Prostate gland (tissue), 2 donors: ENCODE measurements around the gene COL11A1. TPM values are rescaled to one million over a fixed set of nuclear protein-coding genes. Genes with fewer than 3 reads are reported as not detected.
"Not testable (repeated sequence)": the region's sequence is repeated elsewhere in the genome, so short reads cannot be mapped to it uniquely, and the experiment has no call there.

Source experiments
- DNase-seq: peaks from one replicate; pipeline ENCODE4 v3.0.0-alpha.2; 2019; ENCODE audit warnings: low spot score
- H3K27ac ChIP-seq, 2 donors: fragments of 200-600 bp; sonication (generic); 2 replicates each; pipeline ENCODE4 v1.5.1; 2017 to 2019
- H3K27me3 ChIP-seq: fragments of 200-600 bp; sonication (generic); replicated peaks from 2 replicates; pipeline ENCODE4 v1.5.1; 2019; ENCODE audit not compliant: insufficient read depth
- H3K36me3 ChIP-seq, 2 donors: fragments of 200-600 bp; sonication (generic); 1 replicate in 1 of 2; 2 replicates in 1 of 2; pipeline versions ENCODE4 v1.5.1 to v1.8.1; 2017 to 2019
- H3K4me1 ChIP-seq: fragments of 200-600 bp; sonication (generic); replicated peaks from 2 replicates; pipeline ENCODE4 v1.5.1; 2019
- H3K4me3 ChIP-seq, 2 donors: fragments of 200-600 bp; sonication (generic); 2 replicates each; pipeline ENCODE4 v1.5.1; 2017 to 2019
- H3K9me3 ChIP-seq: fragments of 200-600 bp; sonication (generic); 2 replicates; pipeline ENCODE4 v1.5.1; 2017
- POLR2A ChIP-seq: fragments of 450-650 bp; IDR thresholded peaks from one replicate; pipeline ENCODE4 v1.6.1; 2016; ENCODE audit warnings: antibody characterized with exemption, mild to moderate bottlenecking
- POLR2AphosphoS5 ChIP-seq: sonication (generic); formaldehyde crosslinking; IDR thresholded peaks from one replicate; pipeline ENCODE4 v1.6.1; 2017; ENCODE audit warnings: antibody characterized with exemption
- WGBS: methylation state at CpG from one replicate; pipeline ENCODE4 v1.1.5; 2018; 5-methylcytosine and 5-hydroxymethylcytosine counted together
- intact Hi-C: fragments of 100-400 bp; cut with DNase I; formaldehyde crosslinking; loops from one replicate; pipeline ENCODE4 v1.14.2; 2022
- total RNA-seq, 2 donors: library from RNA; depleted of rRNA; stranded (reverse); fragments of >200 nt; gene quantifications; one replicate each; pipeline ENCODE4 v1.1.0, GENCODE V29; 2016
- TF ChIP-seq, protein P1 (sequence below), 4 experiments: fragments of 200-600 bp in 2 of 4; fragments of 450-650 bp in 2 of 4; sonication (generic) in 2 of 4; IDR thresholded peaks; 1 replicate in 3 of 4; 2 replicates in 1 of 4; pipeline ENCODE4 v1.5.1; 2016 to 2019; ENCODE audit warnings: antibody characterized with exemption in 4 of 4, mild to moderate bottlenecking in 2 of 4, moderate library complexity in 2 of 4

COL11A1 gene
- total RNA-seq, 2 donors from 2014 or later = 0.51 TPM; not detected in 1

DNA sequence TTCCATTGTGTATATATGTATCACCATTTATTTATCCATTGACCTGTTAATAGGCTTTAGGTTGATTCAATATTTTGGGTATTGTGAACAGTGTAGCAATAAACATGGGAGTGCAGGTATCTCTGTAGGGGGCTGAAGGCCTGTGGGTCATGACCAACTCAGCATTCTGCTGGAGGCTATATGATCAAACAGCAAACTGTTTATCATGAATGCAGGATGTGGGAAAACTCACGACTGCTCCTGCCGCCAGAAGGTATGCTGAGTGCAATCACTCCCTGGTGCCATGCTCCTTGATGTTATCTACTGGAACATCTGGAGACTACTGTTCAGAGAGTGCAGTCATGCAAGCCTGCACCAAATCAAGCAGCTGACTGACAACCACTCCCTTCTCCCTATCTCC, 275.2 kb downstream of the COL11A1 start:
- no peaks in the 10 kb centered on the region for H3K36me3 ChIP-seq
- H3K4me3 ChIP-seq = no peak overlapping the region
- TF ChIP-seq POLR2A (no peak), POLR2AphosphoS5 (no peak)
- TF ChIP-seq, protein P1, sequence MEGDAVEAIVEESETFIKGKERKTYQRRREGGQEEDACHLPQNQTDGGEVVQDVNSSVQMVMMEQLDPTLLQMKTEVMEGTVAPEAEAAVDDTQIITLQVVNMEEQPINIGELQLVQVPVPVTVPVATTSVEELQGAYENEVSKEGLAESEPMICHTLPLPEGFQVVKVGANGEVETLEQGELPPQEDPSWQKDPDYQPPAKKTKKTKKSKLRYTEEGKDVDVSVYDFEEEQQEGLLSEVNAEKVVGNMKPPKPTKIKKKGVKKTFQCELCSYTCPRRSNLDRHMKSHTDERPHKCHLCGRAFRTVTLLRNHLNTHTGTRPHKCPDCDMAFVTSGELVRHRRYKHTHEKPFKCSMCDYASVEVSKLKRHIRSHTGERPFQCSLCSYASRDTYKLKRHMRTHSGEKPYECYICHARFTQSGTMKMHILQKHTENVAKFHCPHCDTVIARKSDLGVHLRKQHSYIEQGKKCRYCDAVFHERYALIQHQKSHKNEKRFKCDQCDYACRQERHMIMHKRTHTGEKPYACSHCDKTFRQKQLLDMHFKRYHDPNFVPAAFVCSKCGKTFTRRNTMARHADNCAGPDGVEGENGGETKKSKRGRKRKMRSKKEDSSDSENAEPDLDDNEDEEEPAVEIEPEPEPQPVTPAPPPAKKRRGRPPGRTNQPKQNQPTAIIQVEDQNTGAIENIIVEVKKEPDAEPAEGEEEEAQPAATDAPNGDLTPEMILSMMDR (IDR thresholded peaks at IDR 0.05) = no peak
- no peak overlapping the region for H3K27ac ChIP-seq
- 64% methylated on average over 2 of the region's 2 CpGs for WGBS
- H3K27me3 ChIP-seq = no peaks in the 10 kb centered on the region
- DNase-seq = no peak
- intact Hi-C loops = no loop called here
- no peaks in the 10 kb centered on the region for H3K4me1 ChIP-seq
- H3K9me3 ChIP-seq = no peaks in the 10 kb centered on the region

DNA sequence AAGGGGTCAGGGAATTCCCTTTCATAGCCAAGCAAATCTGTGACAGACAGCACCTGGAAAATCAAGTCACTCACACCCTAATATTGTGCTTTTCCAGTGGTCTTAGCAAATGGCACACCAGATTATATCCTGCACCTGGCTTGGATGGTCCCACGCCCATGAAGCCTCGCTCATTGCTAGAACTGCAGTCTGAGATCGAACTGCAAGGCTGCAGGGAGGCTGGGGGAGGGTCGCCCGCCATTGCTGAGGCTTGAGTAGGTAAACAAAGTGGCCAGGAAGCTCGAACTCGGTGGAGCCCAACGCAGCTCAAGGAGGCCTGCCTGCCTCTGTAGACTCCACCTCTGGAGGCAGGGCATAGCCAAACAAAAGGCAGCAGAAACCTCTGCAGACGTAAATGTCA, 281.6 kb downstream of the COL11A1 start:
- H3K9me3 ChIP-seq, DNase-seq, H3K4me3 ChIP-seq, H3K4me1 ChIP-seq, H3K27me3 ChIP-seq, H3K27ac ChIP-seq, intact Hi-C loops, H3K36me3 ChIP-seq: not testable (repeated sequence)
- WGBS = 82% methylated on average over 9 of the region's 9 CpGs
